SHP77 (cell line): ENCODE measurements around the gene CPVL.
A peak's percentile ranks its signal among the peaks of the same experiment; 100 is the strongest.

ENCODE experiments used
- DNase-seq, 2 experiments: peaks; one replicate each; lab custom pipeline; 2025; lab: John Stamatoyannopoulos, UW

Gene CPVL

DNA sequence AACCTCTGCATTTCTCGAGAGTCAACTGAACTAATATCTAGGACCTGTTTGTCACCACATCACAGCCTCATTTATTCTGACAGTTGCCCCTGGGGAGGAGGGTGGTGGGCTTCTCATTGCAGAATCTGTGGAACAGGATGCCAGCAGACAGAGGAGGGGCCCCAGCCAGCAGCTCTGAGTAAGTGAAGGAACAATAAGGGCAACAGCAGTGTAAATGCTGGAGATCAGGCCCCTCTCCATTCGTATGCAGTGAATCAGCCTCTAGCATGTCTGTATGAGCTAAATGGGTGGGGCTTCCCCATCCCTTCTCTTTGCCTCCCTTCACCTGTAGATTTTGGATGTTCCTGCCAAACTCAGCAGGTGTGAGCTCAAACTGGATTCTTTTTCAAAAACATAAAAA lies 7.7 kb upstream of the CPVL start:
- DNase-seq: no peak

DNA sequence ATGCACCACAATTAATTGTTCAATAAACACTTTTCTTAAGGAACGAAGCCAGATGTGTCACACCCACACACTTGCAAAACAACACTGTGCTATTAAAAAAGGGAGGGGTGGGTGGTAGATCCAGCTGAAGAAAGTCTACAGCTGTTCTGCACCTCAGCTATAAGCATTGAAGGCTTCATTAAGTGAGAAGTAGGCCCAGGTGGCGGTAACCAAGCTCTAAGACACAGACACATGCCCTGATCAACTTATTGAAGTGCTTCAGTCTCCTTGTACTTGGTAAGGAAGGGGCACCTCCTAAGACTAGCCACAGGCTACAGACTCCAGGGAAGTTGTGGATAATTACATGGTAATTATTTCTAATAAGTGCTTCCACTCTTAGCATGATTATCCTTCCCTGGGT lies 4.5 kb upstream of the CPVL start:
- no peak for DNase-seq

DNA sequence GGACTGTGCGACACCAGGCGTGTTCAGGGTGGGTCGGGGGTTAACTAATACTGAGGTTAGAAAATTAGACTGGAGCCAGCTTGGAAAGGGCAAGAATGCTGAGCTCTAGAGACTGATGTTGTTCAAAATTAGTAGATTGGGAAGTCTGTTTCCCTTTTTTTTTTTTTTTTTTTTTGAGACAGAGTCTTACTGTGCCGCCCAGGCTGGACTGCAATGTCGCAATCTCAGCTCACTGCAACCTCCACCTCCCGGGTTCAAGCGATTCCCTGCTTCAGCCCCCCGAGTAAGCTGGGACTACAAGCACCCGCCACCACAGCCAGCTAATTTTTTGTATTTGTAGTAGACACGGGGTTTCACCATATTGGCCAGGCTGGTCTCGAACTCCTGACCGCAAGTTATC lies 2.7 kb upstream of the CPVL start:
- no peak for DNase-seq

DNA sequence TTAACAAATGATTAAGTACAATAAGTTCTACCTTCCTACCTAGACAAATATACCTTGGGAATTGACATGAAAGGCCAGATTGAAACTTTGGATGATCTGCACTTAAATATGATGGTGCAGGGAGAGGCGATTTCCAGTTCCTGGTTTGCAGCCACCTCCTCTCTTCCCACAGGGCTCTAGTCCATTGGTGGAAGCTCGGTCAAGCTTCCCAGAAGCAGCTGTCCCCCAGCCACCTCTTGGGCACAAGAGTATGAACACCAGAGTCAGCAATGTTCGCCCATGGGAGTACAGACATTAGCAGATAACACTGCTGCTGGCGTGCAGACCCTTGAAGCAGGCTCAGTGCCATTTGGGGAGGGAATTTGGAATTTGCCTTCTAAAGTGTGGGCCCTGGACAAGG lies 1.5 kb upstream of the CPVL start:
- DNase-seq: no peak

DNA sequence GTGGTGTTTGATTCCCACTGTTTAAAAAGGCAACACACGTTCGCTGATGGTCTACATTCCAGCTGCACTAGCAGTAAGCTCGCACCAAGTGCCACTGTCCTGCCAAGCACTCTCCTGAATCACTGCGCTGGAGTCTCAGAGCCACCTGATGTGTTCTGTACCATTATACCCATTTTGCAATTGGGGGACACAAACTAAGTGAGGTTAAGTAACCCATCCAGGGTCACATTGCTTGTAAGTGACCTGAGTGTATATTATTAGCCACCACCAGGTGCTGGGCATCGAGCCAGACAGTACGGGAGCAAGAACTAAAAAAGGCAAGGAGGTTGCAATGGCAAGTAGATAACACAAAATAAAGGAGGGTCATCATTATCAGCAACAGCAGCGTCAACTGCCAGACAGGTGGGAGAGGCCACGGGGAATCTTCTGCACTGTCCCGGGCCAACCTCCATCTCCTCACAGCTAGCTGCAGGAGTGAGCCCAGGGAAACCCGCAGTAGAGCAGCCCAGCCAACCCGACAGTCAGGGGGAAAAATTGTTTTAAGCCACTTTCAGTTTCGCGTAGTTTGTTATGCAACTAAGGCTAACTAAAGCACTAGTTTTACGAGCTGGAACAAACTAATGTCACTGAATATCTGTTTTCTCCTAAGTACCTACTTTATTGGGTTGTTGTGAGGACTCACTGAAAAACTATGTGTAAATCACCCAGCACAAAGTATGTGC lies 712 bp upstream of the CPVL start:
- peak; percentile 21 to 48 for DNase-seq

DNA sequence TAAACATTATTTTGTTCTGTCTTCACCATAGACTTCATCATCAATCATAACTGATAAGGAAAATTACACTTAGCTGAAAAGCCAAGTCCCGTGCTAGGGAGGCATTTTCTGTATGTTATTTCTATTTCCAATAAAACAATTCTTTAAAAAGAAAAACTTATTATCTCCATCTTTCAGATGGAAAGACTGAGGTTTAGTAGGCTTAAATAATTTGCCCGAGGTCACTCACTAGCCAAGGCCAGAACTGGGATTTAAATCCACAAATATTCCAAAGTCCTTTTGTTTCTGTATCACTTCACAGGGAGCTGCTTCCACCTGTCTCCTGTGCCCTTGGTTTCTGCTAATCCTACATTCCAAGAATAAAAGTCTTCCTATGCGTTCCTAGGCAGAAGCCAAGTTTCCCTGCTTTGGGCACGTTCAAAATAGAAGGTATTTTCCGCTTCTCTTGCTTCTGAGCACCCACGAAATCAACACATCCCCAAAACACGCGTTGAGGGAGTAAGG lies 732 bp downstream of the CPVL start:
- DNase-seq: no peak

DNA sequence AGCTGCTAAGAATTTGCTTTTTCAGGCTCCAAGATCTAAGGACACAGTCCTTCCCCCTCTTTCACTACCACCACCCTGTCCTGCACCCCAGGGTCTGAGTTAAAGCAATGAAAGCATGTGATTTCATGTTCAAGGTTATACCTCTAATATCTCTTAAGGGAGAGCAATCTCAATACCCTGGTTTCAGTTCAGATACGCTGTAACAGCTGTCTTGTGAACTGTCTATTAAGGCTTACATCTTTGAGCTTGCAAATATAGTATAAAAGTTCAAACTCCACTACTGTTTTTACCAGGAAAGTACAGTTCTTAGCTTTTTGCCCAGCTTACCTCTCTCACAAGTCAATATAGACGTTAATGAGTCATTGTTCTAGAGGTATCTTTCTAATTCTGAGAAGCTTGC lies 2.6 kb downstream of the CPVL start:
- DNase-seq: no peak

DNA sequence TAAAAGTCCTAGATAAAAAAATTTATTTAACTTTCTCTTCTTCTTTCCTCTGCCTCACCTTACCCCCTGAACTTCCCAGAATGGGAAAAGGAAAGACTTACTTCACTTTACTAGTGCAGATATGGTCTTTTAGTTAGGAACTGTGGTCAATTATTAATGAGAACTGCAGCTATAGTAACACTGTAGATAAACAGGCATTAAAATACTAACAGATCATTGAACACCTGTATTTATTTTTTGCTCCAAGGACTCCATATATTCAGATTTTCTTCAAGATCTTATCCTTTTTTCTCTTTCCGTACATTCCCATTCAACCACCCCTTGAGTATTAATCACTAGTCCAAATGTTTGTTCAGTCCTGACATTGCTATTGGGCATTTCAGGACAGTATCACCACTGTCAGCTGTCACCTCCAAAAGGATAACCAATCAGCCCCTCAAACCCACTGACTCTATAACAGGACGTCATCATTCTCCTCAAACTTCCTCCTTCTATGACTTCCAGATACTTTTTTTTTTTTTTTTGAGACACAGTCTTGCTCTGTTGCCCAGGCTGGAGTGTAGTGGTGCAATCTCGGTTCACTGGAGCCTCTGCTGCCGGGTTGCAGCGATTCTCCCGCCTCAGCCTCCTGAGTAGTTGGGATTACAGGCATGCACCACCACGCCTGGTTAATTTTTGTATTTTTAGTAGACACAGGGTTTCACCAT lies 4.2 kb downstream of the CPVL start:
- no peak for DNase-seq

DNA sequence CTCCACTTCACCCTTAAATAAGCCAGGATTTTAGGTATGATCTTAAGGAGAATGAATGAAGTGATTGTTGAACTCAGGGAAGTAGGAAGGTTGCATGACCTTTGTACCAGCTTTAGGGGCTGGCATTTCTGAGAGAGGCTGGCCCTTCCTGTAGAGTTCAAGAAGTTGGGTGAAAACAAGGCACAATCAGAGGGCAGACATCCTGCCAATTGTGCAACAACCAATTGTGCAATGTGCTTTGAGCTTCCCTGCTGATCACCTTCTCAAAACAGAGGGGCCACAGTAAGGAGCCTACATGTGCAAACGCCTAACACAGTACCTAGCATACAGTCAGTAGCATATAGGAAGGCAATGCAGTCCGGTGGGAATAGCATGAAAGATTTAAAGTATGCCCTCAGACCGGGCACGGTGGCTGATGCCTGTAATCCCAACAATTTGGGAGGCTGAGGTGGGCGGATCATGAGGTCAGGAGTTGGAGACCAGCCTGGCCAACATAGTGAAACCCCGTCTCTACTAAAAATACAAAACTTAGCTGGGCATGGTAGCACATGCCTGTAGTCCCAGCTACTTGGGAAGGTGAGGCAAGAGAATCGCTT lies 5.4 kb downstream of the CPVL start:
- no peak for DNase-seq

DNA sequence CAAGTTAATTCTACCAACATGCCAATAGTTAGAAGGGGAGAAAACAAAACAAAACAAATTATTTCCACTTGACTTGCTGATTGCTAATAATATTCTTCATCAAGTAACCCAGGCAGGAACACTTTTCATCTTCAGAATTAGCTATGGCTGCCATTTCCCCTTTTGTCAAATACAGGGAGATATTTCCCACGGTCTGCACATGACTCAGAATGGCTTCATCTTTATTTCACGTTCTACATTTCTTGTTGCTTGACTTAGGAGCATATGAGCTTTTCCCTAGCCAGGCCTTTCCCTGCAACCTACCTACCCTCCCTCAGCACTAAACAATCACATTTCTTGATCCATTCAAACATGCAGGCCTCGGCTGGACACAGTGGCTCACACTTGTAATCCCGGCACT lies 6.5 kb downstream of the CPVL start:
- no peak for DNase-seq

DNA sequence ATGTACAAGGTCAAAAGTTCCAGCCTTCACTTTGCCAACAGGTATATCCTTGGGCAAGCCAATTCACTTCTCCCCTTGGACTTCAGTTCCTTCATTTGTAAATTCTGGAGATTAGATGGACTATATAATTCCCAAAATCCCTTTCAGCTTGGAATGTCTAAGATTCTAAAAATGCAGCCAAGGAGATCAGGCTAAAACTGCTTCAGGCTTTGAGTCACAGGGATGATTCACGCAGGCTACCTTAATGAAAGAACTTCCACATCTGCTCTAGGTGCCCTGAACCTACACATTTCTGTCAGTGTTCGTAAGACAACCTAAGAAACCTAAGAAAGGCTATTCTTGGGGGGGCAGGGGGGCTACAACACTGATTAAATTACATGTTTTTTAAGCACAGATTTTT lies 7.1 kb downstream of the CPVL start:
- DNase-seq: no peak

DNA sequence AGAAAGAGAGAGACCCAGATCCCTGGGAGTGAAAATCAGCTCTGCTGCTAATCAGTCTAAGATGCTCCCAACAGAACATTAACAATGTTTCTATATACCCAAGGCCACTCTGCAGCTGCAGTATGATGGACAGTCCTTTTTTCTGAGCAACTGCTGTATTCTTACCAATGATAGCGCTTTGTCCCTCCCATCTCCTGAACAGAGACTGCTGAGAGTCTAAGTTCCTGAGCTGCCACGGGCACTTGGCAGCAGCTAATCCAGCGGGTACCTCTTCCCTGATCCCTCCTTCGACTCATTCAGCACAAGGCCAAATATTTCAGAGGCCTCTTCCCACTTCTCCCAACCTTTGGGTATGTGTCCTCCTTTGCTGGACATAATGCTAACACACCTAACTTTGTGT lies 7.7 kb downstream of the CPVL start:
- no peak for DNase-seq

DNA sequence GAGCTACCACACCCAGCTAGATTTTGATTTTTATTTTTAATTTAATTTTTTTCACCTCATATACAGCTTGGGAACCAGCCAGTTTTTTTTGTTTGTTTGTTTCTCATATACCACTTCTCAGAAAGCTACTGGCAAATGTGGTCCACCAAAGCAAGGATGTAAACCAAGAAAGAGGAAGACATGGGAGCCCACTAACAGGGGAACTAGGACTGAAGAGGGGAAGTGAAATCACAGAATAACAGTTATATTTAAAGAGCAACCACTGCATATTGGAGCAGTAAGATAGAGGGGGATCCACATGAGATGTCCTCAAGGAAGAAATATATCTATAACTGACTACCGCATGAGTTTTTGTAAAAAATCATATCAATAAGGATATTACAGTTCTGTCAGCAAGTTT lies 10.5 kb downstream of the CPVL start:
- no peak for DNase-seq

DNA sequence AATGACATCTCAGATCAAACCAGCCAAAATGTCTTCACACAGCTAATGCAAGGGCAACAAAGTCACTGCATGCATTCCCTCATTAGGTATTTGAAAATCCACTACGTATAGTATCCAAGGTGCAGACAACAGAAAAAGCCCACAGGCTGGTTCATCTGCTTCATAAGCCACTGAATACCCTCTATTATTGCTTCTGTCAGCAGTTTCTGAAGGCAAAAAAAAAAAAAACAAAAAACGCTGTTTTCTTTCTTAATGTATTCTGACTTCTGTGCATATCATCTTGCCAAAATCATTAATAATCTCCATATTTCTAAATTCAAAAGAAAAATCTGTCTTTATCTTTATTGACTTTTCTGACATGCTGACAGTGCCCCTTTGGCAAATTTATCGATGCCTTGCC lies 13.4 kb downstream of the CPVL start:
- DNase-seq: no peak

DNA sequence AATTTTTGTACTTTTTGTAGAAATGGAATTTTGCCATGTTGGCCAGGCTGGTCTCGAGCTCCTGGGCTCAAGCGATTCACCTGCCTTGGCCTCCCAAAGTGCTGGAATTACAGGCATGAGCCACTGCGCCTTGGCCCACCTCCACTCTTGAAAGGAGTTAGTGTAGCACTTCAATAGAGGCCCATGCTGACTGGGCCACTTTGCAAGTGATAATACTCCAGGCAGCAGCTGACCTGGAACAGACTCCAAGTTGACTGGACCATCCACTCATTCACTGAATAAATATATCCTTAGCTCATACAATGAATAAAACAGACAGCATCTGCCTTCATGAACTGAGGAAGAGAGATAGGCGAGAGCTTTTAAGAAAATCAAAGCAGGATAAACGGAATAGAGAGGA lies 14.7 kb downstream of the CPVL start:
- DNase-seq: no peak

DNA sequence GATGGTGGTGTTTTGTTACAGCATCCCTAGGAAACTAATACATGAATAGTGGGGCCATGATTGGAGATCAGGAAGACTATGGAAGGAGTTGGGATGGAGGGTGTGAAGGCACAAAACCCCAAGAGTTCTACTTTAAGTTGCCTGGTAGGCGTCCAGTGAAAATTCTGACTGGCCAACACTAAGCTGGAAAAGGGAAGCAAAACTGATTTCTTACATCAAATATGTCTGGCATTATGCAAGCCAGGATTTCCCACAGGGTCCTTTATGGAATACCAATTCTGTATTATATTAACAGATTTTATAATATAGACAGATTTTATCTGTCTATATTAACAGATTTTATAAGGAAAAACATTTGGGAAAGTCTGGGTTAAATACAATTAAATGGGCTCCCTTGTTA lies 16.2 kb downstream of the CPVL start:
- no peak for DNase-seq

DNA sequence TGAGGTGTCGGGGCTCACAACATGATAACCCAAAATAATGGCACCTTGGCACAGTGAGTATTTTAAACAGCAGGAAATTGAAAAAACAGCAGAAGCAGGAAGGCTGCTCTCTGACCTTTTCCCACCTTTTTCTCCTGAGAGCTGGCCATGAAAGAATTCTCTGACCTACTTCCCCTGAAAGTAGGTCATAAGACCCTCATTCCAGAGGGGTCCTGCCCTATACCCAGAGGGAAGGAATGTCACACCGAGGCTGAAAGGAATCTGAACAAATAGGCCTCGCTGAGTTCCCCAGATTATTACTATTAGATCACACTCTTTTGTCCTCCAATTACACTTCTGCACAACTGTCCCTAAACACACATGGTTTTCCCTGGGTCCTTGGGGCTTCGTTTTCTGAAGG lies 18.8 kb downstream of the CPVL start:
- DNase-seq: no peak

DNA sequence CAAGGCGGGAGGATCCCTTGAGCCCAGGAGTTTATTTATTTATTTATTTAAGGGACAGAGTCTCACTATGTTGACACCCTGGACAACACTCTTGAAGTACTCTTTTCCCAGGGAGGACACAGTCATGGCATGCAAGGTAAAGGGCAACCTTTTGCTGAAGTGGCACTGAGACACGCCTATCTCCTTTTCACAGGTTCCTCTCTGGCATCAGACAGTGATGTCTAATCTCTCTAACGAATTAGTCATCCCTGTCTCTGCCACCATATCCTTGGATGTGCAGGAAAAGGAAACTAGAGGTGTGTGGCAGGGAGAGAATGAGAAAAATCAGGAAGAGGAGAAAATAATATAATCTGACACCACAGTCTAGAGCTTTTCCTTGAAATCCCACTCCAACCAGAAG lies 19.5 kb downstream of the CPVL start:
- DNase-seq: no peak

DNA sequence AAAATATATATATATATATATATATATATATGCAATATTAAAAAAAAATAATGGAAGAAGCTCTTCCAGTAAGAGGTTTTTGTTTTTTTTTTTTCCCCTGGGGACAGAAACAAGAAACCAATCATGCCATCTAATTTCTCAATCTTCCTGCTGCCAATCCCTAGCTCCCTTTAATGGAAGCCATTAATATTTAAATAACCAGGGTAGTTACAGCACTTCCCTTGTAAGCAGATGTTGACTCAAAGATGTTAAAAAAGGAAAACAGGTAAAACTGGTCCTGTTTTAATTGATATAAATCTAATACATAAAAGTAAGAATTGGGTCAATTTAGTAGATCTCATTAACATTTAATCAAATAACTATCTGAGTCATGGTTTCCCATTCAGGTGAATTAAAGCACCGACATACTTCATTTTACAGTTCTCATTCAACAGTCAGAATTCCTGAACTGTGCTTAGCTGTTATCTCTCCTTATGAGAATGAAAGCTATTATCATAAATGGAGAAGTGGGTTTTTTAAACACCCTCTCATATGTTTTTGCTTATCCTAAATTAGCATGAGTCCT lies 22.6 kb downstream of the CPVL start:
- DNase-seq: no peak

DNA sequence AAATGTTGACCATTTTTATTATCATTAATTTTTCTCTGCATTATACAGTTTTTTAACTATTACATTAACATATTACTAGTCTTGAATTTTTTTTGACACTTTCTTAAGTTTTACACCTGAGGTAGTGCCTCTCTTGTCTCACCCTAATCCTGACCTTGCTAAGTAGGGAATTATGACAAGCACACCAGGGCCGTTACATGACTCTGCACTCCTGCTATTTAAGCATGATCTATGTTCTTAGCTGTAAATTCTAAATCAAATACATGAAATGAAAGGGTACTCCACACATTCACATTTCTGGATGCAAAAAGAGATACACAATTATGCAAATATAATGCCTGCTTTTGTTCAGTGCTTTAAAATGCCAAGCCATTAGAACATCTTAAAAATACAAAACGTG lies 23.6 kb downstream of the CPVL start:
- DNase-seq: no peak

DNA sequence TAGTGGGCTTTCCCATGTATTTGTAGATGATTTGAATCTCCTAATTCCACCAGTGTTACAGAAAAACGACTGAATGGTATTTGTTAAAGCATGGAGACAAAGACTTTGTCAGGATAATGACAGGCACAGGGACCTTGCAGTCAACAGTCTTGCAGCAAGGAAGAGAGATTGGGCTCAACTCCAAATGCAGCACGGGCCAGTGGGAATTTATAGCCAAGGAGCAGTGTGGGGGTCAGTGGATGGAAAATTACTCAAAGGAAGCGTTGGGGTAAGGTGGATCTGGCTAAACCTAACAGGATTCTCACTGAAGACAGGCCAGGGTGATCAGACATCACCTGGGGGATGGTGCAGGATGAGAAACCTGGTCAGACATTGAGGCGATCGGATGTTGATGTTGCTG lies 24.3 kb downstream of the CPVL start:
- no peak for DNase-seq

DNA sequence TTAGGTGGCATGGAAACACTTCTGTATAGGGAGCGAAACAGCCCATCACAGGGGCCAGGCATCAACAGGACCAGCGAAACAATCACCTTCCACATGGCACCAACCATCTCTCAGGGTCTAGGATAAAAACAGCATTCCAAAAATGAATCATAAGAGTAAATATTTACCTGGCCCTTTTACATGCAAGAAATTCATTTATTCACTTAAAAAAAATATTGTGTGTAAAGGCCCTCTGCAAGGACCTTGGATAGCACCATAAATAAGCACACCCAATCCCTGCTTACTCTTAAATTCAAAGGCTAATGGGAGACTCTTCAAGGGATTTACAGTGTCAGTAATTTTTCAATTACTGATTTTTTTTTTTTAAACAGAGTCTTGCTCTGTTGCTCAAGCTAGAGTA lies 25.4 kb downstream of the CPVL start:
- DNase-seq: no peak

DNA sequence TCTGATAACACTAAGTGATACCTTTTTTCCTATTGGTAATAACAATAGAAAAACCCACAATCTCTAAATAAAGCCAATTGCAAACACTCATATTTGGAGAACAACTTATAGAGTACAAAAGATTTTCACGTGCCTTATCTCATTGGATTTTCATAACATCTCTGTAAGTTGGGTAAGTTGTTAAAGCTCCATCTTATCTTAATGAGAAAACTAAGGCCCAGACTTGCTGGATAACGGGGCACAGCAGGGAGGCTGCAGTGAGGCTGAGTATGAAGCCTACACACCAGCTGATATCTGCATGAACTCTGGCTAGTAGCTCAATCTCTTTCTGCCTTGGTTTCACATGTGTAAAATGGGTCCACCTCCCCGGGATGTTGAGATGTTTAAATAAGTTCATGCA lies 26.8 kb downstream of the CPVL start:
- DNase-seq: no peak
